HEK293 (cell line): ENCODE results near the gene SH3BGRL.

Source experiments
- CTCF ChIA-PET: fragments of 350-600 bp; formaldehyde crosslinking; extraction: SDS; loops from one replicate; lab custom pipeline; 2021; ENCODE audit warnings: antibody characterized with exemption; lab: Yijun Ruan, JAX
- POLR2A ChIA-PET: fragments of 300-600 bp; formaldehyde crosslinking; extraction: SDS; loops from one replicate; lab custom pipeline; 2020; ENCODE audit warnings: antibody characterized with exemption, inconsistent platforms; lab: Yijun Ruan, JAX
- H3K27ac ChIP-seq: fragments of 200-500 bp; sonication (Bioruptor generic); 2 replicates; pipeline ENCODE4 v1.5.1; 2014; ENCODE audit warnings: low read depth, low read length, control low read depth, inconsistent platforms; ENCODE audit errors: extremely low read depth
- H3K36me3 ChIP-seq, 2 experiments: fragments of 200-500 bp in 1 of 2; sonication (Bioruptor generic) in 1 of 2; 1 replicate in 1 of 2; 2 replicates in 1 of 2; pipeline ENCODE4 v1.5.1; 2014 to 2017; ENCODE audit warnings: inconsistent platforms in 2 of 2, low read length in 2 of 2; ENCODE audit not compliant: control insufficient read depth in 2 of 2, insufficient read depth in 1 of 2
- H3K4me1 ChIP-seq: fragments of 200-500 bp; sonication (Bioruptor generic); 2 replicates; pipeline ENCODE4 v1.5.1; 2014; ENCODE audit warnings: mild to moderate bottlenecking, low read length, inconsistent platforms; ENCODE audit not compliant: control insufficient read depth, insufficient read depth
- H3K4me3 ChIP-seq: 2 replicates; pipeline ENCODE4 v1.5.1; 2011; ENCODE audit warnings: low read depth, mild to moderate bottlenecking, control low read depth, low read length, moderate library complexity
- H3K9me3 ChIP-seq: fragments of 200-500 bp; sonication (Bioruptor generic); 2 replicates; pipeline ENCODE4 v1.5.1; 2014; ENCODE audit warnings: low read depth, low read length, inconsistent platforms; ENCODE audit not compliant: control insufficient read depth, insufficient read depth
- OSR2 ChIP-seq: fragments of 450-650 bp; formaldehyde crosslinking; IDR thresholded peaks from 2 replicates; pipeline ENCODE4 v1.5.1; 2016; ENCODE audit warnings: missing biosample characterization, missing genetic modification characterization
- TCF7L2 ChIP-seq: IDR thresholded peaks from 2 replicates; pipeline ENCODE4 v1.6.1; 2011; ENCODE audit warnings: low read depth, mild to moderate bottlenecking, inconsistent platforms, low read length, moderate library complexity, borderline replicate concordance
- ZNF114 ChIP-seq: fragments of 450-650 bp; formaldehyde crosslinking; IDR thresholded peaks from 2 replicates; pipeline ENCODE4 v1.5.0; 2017; ENCODE audit warnings: missing biosample characterization, missing genetic modification characterization
- ZNF174 ChIP-seq: fragments of 450-650 bp; formaldehyde crosslinking; IDR thresholded peaks from 2 replicates; pipeline ENCODE4 v1.5.0; 2017; ENCODE audit warnings: missing biosample characterization, mild to moderate bottlenecking, missing genetic modification characterization
- ZNF416 ChIP-seq: fragments of 450-650 bp; formaldehyde crosslinking; IDR thresholded peaks from 2 replicates; pipeline ENCODE4 v1.5.1; 2016; ENCODE audit warnings: missing biosample characterization, missing genetic modification characterization
- ZNF473 ChIP-seq: fragments of 450-650 bp; formaldehyde crosslinking; IDR thresholded peaks from 2 replicates; pipeline ENCODE4 v1.5.1; 2017; ENCODE audit warnings: missing biosample characterization, missing genetic modification characterization
- ZNF521 ChIP-seq: fragments of 450-650 bp; formaldehyde crosslinking; IDR thresholded peaks from 2 replicates; pipeline ENCODE4 v1.5.1; 2017; ENCODE audit warnings: missing biosample characterization, mild to moderate bottlenecking, missing genetic modification characterization
- ZNF621 ChIP-seq: fragments of 450-650 bp; formaldehyde crosslinking; IDR thresholded peaks from 2 replicates; pipeline ENCODE4 v1.5.1; 2017; ENCODE audit warnings: missing biosample characterization, missing genetic modification characterization
- ZNF629 ChIP-seq: fragments of 450-650 bp; formaldehyde crosslinking; IDR thresholded peaks from 2 replicates; pipeline ENCODE4 v1.5.1; 2017; ENCODE audit warnings: missing biosample characterization, missing genetic modification characterization
- ZNF654 ChIP-seq: fragments of 450-650 bp; formaldehyde crosslinking; IDR thresholded peaks from 2 replicates; pipeline ENCODE4 v1.5.1; 2016; ENCODE audit warnings: low read depth, missing biosample characterization, missing genetic modification characterization
- ZNF660 ChIP-seq: fragments of 450-650 bp; IDR thresholded peaks from 2 replicates; pipeline ENCODE4 v1.5.1; 2018; ENCODE audit warnings: missing biosample characterization, mild to moderate bottlenecking, missing genetic modification characterization
- ZNF664 ChIP-seq: fragments of 450-650 bp; formaldehyde crosslinking; IDR thresholded peaks from 2 replicates; pipeline ENCODE4 v1.5.1; 2016; ENCODE audit warnings: missing biosample characterization, missing genetic modification characterization
- ZNF768 ChIP-seq: fragments of 450-650 bp; formaldehyde crosslinking; IDR thresholded peaks from 2 replicates; pipeline ENCODE4 v1.5.1; 2018; ENCODE audit warnings: missing biosample characterization, mild to moderate bottlenecking, missing genetic modification characterization
- ZNF830 ChIP-seq: fragments of 450-650 bp; IDR thresholded peaks from 2 replicates; pipeline ENCODE4 v1.5.0; 2018; ENCODE audit warnings: missing biosample characterization, missing genetic modification characterization, low read depth, mild to moderate bottlenecking, moderate library complexity
- ZSCAN23 ChIP-seq: fragments of 450-650 bp; formaldehyde crosslinking; IDR thresholded peaks from 2 replicates; pipeline ENCODE4 v1.5.1; 2016; ENCODE audit warnings: missing biosample characterization, missing genetic modification characterization
- ZXDB ChIP-seq: fragments of 450-650 bp; formaldehyde crosslinking; IDR thresholded peaks from 2 replicates; pipeline ENCODE4 v1.5.1; 2016; ENCODE audit warnings: missing biosample characterization, missing genetic modification characterization
- TF ChIP-seq, protein P1 (sequence below): fragments of 450-650 bp; formaldehyde crosslinking; IDR thresholded peaks from 2 replicates; pipeline ENCODE4 v1.5.1; 2016; ENCODE audit warnings: missing biosample characterization, missing genetic modification characterization, borderline replicate concordance
- TF ChIP-seq, protein P2 (sequence below): fragments of 450-650 bp; formaldehyde crosslinking; optimal IDR thresholded peaks from 2 replicates; pipeline ENCODE3; 2016; ENCODE audit warnings: missing biosample characterization, mild to moderate bottlenecking, missing genetic modification characterization
- TF ChIP-seq, protein P3 (sequence below): fragments of 450-650 bp; formaldehyde crosslinking; IDR thresholded peaks from 2 replicates; pipeline ENCODE4 v1.5.1; 2016; ENCODE audit warnings: missing biosample characterization, missing genetic modification characterization

SH3BGRL gene

DNA sequence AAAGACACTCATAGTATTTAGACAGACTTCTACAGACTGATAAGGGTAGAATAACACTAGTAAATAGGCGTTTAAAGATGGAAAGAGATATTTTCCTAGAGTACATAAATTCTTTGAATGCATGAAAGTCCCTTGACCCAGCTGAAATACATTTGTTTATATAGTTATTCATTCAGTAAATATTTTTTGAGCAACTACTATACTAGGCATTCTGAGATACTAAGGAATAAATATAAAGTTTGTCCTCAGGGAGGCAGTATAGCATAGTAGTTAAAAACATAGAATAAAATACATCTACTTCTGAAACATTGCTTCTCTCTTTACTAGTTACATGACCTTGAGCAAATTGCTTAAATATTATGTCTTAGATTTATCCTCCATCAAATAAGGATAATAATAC lies 27.6 kb upstream of the SH3BGRL start:
- Histone ChIP-seq H3K4me3 (no peak overlapping the region), H3K4me1 (no peaks in the 10 kb centered on the region)
- no peak for TF ChIP-seq ZNF621 (tag by site-specific recombination)
- peak; percentile 71; the same call in 1 of the 2 replicates for TF ChIP-seq ZNF664
- TF ChIP-seq, all 188 proteins: peak for 1
- POLR2A ChIA-PET = no interaction called here
- Histone ChIP-seq H3K9me3 (no peaks in the 10 kb centered on the region), H3K36me3 (no peaks in the 10 kb centered on the region), H3K27ac (no peak overlapping the region)
- CTCF ChIA-PET = interaction anchor here (0.6 to 2.6 kb wide), 5 partner anchors 10 to 203 kb away, joined by 3 to 12 read pairs (median 5); no protein-coding TSS in a partner anchor

DNA sequence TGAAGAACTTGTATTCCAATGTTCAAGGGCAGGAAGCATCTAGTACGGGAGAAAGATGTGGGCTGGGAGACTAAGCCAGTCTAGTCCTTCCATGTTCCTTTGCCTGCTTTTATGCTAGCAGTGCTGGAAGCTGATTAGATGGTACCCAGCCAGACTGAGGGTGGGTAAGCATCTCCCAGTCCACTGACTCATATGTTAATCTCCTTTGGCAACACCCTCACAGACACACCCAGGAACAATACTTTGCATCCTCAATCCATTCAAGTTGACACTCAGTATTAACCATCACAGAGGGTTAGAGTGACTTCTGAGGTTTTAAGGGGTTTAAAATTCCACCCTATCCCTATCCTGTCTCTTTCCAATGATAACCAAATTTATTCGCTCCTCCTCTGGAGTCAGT lies 6.6 kb upstream of the SH3BGRL start:
- Histone ChIP-seq H3K4me1 (no peaks in the 10 kb centered on the region), H3K9me3 (peaks cover 2% of the 10 kb centered on the region; the same call in 1 of the 2 replicates), H3K27ac (no peak overlapping the region), H3K4me3 (no peak overlapping the region), H3K36me3 (no peaks in the 10 kb centered on the region)
- ChIA-PET CTCF (interaction anchor here (0.5 to 3.3 kb wide), 22 partner anchors 8 to 1842 kb away, joined by 3 to 12 read pairs (median 4); no protein-coding TSS in a partner anchor), POLR2A (no interaction called here)
- TF ChIP-seq ZNF830 (tag by site-specific recombination) (no peak), ZNF114 (tag by site-specific recombination) (no peak), ZNF629 (tag by site-specific recombination) (no peak), ZNF521 (tag by site-specific recombination) (no peak), ZNF768 (tag by site-specific recombination) (no peak), ZNF473 (tag by site-specific recombination) (no peak), ZSCAN23 (tag by site-specific recombination) (no peak), ZNF174 (no peak), ZNF416 (tag by site-specific recombination) (no peak), ZXDB (tag by site-specific recombination) (no peak)
- TF ChIP-seq, protein P1, sequence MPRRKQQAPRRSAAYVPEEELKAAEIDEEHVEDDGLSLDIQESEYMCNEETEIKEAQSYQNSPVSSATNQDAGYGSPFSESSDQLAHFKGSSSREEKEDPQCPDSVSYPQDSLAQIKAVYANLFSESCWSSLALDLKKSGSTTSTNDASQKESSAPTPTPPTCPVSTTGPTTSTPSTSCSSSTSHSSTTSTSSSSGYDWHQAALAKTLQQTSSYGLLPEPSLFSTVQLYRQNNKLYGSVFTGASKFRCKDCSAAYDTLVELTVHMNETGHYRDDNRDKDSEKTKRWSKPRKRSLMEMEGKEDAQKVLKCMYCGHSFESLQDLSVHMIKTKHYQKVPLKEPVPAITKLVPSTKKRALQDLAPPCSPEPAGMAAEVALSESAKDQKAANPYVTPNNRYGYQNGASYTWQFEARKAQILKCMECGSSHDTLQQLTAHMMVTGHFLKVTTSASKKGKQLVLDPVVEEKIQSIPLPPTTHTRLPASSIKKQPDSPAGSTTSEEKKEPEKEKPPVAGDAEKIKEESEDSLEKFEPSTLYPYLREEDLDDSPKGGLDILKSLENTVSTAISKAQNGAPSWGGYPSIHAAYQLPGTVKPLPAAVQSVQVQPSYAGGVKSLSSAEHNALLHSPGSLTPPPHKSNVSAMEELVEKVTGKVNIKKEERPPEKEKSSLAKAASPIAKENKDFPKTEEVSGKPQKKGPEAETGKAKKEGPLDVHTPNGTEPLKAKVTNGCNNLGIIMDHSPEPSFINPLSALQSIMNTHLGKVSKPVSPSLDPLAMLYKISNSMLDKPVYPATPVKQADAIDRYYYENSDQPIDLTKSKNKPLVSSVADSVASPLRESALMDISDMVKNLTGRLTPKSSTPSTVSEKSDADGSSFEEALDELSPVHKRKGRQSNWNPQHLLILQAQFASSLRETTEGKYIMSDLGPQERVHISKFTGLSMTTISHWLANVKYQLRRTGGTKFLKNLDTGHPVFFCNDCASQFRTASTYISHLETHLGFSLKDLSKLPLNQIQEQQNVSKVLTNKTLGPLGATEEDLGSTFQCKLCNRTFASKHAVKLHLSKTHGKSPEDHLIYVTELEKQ (tag by site-specific recombination) = no peak
- TF ChIP-seq, protein P2, sequence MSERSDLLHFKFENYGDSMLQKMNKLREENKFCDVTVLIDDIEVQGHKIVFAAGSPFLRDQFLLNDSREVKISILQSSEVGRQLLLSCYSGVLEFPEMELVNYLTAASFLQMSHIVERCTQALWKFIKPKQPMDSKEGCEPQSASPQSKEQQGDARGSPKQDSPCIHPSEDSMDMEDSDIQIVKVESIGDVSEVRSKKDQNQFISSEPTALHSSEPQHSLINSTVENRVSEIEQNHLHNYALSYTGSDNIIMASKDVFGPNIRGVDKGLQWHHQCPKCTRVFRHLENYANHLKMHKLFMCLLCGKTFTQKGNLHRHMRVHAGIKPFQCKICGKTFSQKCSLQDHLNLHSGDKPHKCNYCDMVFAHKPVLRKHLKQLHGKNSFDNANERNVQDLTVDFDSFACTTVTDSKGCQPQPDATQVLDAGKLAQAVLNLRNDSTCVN (tag by site-specific recombination) = no peak

DNA sequence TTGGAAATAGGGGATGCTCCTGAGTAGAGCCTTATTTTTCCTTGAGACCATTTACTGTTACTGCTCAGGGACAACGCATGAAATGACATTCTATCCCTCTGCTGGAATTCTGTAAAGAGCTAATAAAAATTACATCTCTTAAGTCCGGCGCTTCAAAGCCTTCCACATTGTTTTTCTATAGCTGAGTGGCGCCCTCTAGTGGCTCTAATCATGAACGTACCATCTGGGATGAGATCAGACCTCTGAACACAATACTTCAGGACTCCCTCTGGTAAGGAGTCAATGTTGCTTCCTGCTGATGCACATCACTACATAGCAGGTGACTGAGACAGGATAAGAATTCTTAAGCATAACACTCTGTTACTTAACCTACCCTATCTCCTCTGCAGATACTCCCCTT lies 6.2 kb upstream of the SH3BGRL start:
- POLR2A ChIA-PET = interaction anchor here (0.6 kb wide), 1 partner anchor 209 kb away, joined by 3 read pairs; no protein-coding TSS in a partner anchor

More for the DNA sequence above, 6.2 kb upstream of the SH3BGRL start:
- Histone ChIP-seq H3K9me3 (peaks cover 2% of the 10 kb centered on the region; the same call in 1 of the 2 replicates), H3K36me3 (no peaks in the 10 kb centered on the region), H3K4me3 (no peak overlapping the region), H3K27ac (no peak overlapping the region), H3K4me1 (no peaks in the 10 kb centered on the region)
- peak; percentile 65 for TF ChIP-seq ZNF654 (tag by site-specific recombination)
- no peak for TF ChIP-seq OSR2 (tag by site-specific recombination)
- peak; percentile 68; the same call in 1 of the 2 replicates for TF ChIP-seq TCF7L2
- TF ChIP-seq ZNF660 (tag by site-specific recombination) = peak; percentile 36; the same call in 1 of the 2 replicates
- TF ChIP-seq, protein P3, sequence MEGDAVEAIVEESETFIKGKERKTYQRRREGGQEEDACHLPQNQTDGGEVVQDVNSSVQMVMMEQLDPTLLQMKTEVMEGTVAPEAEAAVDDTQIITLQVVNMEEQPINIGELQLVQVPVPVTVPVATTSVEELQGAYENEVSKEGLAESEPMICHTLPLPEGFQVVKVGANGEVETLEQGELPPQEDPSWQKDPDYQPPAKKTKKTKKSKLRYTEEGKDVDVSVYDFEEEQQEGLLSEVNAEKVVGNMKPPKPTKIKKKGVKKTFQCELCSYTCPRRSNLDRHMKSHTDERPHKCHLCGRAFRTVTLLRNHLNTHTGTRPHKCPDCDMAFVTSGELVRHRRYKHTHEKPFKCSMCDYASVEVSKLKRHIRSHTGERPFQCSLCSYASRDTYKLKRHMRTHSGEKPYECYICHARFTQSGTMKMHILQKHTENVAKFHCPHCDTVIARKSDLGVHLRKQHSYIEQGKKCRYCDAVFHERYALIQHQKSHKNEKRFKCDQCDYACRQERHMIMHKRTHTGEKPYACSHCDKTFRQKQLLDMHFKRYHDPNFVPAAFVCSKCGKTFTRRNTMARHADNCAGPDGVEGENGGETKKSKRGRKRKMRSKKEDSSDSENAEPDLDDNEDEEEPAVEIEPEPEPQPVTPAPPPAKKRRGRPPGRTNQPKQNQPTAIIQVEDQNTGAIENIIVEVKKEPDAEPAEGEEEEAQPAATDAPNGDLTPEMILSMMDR (tag by site-specific recombination) = peak; percentile 54; the same call in 1 of the 2 replicates
- CTCF ChIA-PET = interaction anchor here (0.5 to 3.3 kb wide), 25 partner anchors 9 to 1842 kb away, joined by 3 to 12 read pairs (median 4); no protein-coding TSS in a partner anchor
